Measurements from ENCODE around the gene NPBWR2. TPM values are rescaled to one million over a fixed set of nuclear protein-coding genes. Genes with fewer than 3 reads are reported as not detected.

The NPBWR2 gene
- total RNA-seq, 1 experiment from 2014 or later: not detected

DNA sequence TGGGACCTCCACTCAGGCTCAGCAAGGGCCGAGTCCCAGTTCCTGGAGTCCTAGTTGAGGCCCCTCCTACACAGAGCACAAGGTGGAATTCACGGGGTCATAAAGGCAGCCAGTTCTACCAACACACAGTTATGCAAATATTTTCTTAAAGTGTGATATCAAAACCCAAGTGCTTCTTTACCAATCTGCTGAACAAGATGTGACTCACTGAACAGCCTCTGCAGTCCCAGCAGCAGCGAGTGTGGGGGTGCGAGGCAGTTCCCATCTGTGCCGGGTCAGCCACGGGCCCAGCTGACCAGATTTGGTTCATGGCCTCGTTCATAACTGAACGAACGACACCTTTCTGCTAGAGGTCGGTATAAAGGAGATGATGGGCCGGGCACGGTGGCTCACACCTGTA, 48.8 kb downstream of the NPBWR2 start:
- Mint-ChIP-seq H3K36me3 (no peaks in the 10 kb centered on the region), H3K9me3 (no peaks in the 10 kb centered on the region), H3K27ac (no peak overlapping the region), H3K4me1 (peaks cover 22% of the 10 kb centered on the region), H3K4me3 (no peak overlapping the region), H3K27me3 (ENCODE audit: low read depth) (peaks cover 5% of the 10 kb centered on the region)
- DNase-seq (ENCODE audit: low spot score) (no peak), ATAC-seq (no peak)
- POLR2A ChIA-PET: no interaction called here
- no peak for TF ChIP-seq ZNF317 (CRISPR knock-in tag; IDR thresholded peaks at IDR 0.05; ENCODE audit: borderline replicate concordance, low read depth)
- TF ChIP-seq SOX15 (CRISPR knock-in tag; IDR thresholded peaks at IDR 0.05): no peak
- TF ChIP-seq TEAD1 (CRISPR knock-in tag; IDR thresholded peaks at IDR 0.05): no peak
- no peak for TF ChIP-seq TEAD4 (CRISPR knock-in tag; IDR thresholded peaks at IDR 0.05)
- TF ChIP-seq, protein P1, sequence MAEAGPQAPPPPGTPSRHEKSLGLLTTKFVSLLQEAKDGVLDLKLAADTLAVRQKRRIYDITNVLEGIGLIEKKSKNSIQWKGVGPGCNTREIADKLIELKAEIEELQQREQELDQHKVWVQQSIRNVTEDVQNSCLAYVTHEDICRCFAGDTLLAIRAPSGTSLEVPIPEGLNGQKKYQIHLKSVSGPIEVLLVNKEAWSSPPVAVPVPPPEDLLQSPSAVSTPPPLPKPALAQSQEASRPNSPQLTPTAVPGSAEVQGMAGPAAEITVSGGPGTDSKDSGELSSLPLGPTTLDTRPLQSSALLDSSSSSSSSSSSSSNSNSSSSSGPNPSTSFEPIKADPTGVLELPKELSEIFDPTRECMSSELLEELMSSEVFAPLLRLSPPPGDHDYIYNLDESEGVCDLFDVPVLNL (CRISPR knock-in tag; IDR thresholded peaks at IDR 0.05; ENCODE audit: borderline replicate concordance, low read depth): no peak
- TF ChIP-seq, protein P2, sequence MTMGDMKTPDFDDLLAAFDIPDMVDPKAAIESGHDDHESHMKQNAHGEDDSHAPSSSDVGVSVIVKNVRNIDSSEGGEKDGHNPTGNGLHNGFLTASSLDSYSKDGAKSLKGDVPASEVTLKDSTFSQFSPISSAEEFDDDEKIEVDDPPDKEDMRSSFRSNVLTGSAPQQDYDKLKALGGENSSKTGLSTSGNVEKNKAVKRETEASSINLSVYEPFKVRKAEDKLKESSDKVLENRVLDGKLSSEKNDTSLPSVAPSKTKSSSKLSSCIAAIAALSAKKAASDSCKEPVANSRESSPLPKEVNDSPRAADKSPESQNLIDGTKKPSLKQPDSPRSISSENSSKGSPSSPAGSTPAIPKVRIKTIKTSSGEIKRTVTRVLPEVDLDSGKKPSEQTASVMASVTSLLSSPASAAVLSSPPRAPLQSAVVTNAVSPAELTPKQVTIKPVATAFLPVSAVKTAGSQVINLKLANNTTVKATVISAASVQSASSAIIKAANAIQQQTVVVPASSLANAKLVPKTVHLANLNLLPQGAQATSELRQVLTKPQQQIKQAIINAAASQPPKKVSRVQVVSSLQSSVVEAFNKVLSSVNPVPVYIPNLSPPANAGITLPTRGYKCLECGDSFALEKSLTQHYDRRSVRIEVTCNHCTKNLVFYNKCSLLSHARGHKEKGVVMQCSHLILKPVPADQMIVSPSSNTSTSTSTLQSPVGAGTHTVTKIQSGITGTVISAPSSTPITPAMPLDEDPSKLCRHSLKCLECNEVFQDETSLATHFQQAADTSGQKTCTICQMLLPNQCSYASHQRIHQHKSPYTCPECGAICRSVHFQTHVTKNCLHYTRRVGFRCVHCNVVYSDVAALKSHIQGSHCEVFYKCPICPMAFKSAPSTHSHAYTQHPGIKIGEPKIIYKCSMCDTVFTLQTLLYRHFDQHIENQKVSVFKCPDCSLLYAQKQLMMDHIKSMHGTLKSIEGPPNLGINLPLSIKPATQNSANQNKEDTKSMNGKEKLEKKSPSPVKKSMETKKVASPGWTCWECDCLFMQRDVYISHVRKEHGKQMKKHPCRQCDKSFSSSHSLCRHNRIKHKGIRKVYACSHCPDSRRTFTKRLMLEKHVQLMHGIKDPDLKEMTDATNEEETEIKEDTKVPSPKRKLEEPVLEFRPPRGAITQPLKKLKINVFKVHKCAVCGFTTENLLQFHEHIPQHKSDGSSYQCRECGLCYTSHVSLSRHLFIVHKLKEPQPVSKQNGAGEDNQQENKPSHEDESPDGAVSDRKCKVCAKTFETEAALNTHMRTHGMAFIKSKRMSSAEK (CRISPR knock-in tag; IDR thresholded peaks at IDR 0.05; ENCODE audit: borderline replicate concordance): no peak
- TF ChIP-seq TCF7 (CRISPR knock-in tag; IDR thresholded peaks at IDR 0.05; ENCODE audit: low read depth): no peak
- TF ChIP-seq CBFB (CRISPR knock-in tag; IDR thresholded peaks at IDR 0.05; ENCODE audit: low read depth): no peak
- TF ChIP-seq, protein P3, sequence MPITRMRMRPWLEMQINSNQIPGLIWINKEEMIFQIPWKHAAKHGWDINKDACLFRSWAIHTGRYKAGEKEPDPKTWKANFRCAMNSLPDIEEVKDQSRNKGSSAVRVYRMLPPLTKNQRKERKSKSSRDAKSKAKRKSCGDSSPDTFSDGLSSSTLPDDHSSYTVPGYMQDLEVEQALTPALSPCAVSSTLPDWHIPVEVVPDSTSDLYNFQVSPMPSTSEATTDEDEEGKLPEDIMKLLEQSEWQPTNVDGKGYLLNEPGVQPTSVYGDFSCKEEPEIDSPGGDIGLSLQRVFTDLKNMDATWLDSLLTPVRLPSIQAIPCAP (CRISPR knock-in tag; IDR thresholded peaks at IDR 0.05): no peak
- TF ChIP-seq EMX1 (CRISPR knock-in tag; IDR thresholded peaks at IDR 0.05): no peak
- TF ChIP-seq NR1H2 (CRISPR knock-in tag; IDR thresholded peaks at IDR 0.05): no peak
- no peak for TF ChIP-seq ZNF416 (CRISPR knock-in tag; IDR thresholded peaks at IDR 0.05)
- TF ChIP-seq FOXP1 (CRISPR knock-in tag; IDR thresholded peaks at IDR 0.05; ENCODE audit: borderline replicate concordance): no peak
- TF ChIP-seq, protein P4, sequence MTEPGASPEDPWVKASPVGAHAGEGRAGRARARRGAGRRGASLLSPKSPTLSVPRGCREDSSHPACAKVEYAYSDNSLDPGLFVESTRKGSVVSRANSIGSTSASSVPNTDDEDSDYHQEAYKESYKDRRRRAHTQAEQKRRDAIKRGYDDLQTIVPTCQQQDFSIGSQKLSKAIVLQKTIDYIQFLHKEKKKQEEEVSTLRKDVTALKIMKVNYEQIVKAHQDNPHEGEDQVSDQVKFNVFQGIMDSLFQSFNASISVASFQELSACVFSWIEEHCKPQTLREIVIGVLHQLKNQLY (CRISPR knock-in tag; IDR thresholded peaks at IDR 0.05): no peak
- TF ChIP-seq SP1 (CRISPR knock-in tag; conservative IDR thresholded peaks at IDR 0.05): no peak
- TF ChIP-seq ZNF671 (CRISPR knock-in tag; IDR thresholded peaks at IDR 0.05): no peak
- CTCF ChIA-PET: interaction anchor here (1.5 to 2.9 kb wide), 3 partner anchors 11 to 78 kb away, joined by 3 to 40 read pairs (median 6); no protein-coding TSS in a partner anchor

DNA sequence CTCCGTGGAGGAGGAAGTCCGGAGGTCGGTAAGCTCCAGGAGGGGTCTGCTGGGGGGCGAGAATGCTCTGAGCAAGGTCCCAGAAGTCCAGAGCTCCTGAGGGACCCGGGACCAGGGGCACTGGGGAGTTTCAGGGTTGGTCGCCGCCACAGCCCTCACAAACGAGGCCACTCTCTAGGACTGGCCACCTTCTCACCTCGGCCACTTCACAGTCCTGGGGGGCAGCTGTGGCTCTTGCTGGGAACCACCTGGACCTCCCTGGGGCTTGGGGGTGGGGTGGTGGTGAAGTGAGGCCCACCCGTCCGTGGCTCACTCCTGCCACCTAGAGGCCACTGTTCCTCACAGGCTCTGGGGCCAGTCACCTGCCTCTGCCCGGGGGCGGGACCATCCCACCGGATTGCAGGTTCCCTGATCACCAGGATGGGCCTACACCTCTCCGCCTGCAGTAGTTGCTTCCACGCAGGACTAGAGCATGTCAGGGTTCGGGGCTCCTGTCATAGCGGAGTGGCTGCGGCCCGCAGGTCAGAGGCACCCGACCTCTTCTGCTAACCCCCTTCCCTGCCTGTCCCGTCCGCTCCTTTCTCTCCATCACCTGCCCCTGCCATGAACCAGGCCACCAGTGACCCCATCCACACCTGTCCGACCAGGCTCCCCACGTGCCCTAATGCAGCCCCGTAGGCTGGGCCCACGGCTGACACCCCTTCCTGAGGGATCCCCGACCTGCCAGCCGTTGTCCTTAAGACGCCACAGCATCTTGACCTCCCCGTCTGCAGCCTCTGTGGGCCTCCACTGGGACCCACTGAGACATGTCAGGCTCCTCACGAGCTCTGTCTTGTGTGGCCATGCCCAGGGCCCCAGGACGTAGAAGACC, 49.5 kb downstream of the NPBWR2 start:
- Mint-ChIP-seq H3K27me3 (ENCODE audit: low read depth) (peaks cover 5% of the 10 kb centered on the region), H3K9me3 (no peaks in the 10 kb centered on the region), H3K4me3 (no peak overlapping the region), H3K27ac (no peak overlapping the region), H3K36me3 (no peaks in the 10 kb centered on the region), H3K4me1 (peaks cover 27% of the 10 kb centered on the region)
- POLR2A ChIA-PET: interaction anchor here (0.6 to 1.1 kb wide), 2 partner anchors 58 to 77 kb away, joined by 3 to 4 read pairs; no protein-coding TSS in a partner anchor
- peak; percentile 77 for ATAC-seq
- CTCF ChIA-PET: interaction anchor here (0.6 to 2.9 kb wide), 34 partner anchors 8 to 562 kb away, joined by 3 to 40 read pairs (median 3); partner anchors contain the start of genes NPBWR2, OPRL1, PRPF6 and RGS19
- peak; percentile 94 for DNase-seq (ENCODE audit: low spot score)
- TF ChIP-seq ESRRA (CRISPR knock-in tag; IDR thresholded peaks at IDR 0.05; ENCODE audit: borderline replicate concordance) (no peak), ZNF423 (CRISPR knock-in tag; IDR thresholded peaks at IDR 0.05) (peak; percentile 69), FOXJ3 (CRISPR knock-in tag; IDR thresholded peaks at IDR 0.05; ENCODE audit: borderline replicate concordance) (no peak), ZNF263 (CRISPR knock-in tag; IDR thresholded peaks at IDR 0.05; ENCODE audit: low read depth) (no peak)
- TF ChIP-seq, protein P5, sequence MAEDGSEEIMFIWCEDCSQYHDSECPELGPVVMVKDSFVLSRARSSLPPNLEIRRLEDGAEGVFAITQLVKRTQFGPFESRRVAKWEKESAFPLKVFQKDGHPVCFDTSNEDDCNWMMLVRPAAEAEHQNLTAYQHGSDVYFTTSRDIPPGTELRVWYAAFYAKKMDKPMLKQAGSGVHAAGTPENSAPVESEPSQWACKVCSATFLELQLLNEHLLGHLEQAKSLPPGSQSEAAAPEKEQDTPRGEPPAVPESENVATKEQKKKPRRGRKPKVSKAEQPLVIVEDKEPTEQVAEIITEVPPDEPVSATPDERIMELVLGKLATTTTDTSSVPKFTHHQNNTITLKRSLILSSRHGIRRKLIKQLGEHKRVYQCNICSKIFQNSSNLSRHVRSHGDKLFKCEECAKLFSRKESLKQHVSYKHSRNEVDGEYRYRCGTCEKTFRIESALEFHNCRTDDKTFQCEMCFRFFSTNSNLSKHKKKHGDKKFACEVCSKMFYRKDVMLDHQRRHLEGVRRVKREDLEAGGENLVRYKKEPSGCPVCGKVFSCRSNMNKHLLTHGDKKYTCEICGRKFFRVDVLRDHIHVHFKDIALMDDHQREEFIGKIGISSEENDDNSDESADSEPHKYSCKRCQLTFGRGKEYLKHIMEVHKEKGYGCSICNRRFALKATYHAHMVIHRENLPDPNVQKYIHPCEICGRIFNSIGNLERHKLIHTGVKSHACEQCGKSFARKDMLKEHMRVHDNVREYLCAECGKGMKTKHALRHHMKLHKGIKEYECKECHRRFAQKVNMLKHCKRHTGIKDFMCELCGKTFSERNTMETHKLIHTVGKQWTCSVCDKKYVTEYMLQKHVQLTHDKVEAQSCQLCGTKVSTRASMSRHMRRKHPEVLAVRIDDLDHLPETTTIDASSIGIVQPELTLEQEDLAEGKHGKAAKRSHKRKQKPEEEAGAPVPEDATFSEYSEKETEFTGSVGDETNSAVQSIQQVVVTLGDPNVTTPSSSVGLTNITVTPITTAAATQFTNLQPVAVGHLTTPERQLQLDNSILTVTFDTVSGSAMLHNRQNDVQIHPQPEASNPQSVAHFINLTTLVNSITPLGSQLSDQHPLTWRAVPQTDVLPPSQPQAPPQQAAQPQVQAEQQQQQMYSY (CRISPR knock-in tag; IDR thresholded peaks at IDR 0.05): no peak
- TF ChIP-seq, protein P6, sequence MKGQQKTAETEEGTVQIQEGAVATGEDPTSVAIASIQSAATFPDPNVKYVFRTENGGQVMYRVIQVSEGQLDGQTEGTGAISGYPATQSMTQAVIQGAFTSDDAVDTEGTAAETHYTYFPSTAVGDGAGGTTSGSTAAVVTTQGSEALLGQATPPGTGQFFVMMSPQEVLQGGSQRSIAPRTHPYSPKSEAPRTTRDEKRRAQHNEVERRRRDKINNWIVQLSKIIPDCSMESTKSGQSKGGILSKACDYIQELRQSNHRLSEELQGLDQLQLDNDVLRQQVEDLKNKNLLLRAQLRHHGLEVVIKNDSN (CRISPR knock-in tag; IDR thresholded peaks at IDR 0.05): no peak

All from WTC11 (cell line).